ENCODE data around the gene RAPGEF5.

RAPGEF5 gene

GRCh38 chr7:22346383-22347107 lies 10.4 kb downstream of the RAPGEF5 start:
- no peak for DNase-seq (ENCODE audit: low spot score)

- no peak for DNase-seq (ENCODE audit: low spot score)
These were observed 12.3 kb downstream of the RAPGEF5 start for GRCh38 chr7:22344655-22345054.

GRCh38 chr7:22343612-22344011 lies 13.3 kb downstream of the RAPGEF5 start:
- DNase-seq (ENCODE audit: low spot score): no peak

- DNase-seq (ENCODE audit: low spot score): no peak
These were observed 13.9 kb downstream of the RAPGEF5 start for GRCh38 chr7:22343071-22343470.

- no peak for DNase-seq (ENCODE audit: low spot score)
These were observed 17.1 kb downstream of the RAPGEF5 start for GRCh38 chr7:22339725-22340390.

GRCh38 chr7:22338877-22339276 lies 18.1 kb downstream of the RAPGEF5 start:
- DNase-seq (ENCODE audit: low spot score): no peak

GRCh38 chr7:22338411-22338810 lies 18.5 kb downstream of the RAPGEF5 start:
- DNase-seq (ENCODE audit: low spot score): no peak

- no peak for DNase-seq (ENCODE audit: low spot score)
These were observed 23.2 kb downstream of the RAPGEF5 start for GRCh38 chr7:22333680-22334141.

- DNase-seq (ENCODE audit: low spot score): no peak
These were observed 24.5 kb downstream of the RAPGEF5 start for GRCh38 chr7:22332461-22332870.

GRCh38 chr7:22331704-22332103 lies 25.2 kb downstream of the RAPGEF5 start:
- no peak for DNase-seq (ENCODE audit: low spot score)

GRCh38 chr7:22330903-22331302 lies 26.1 kb downstream of the RAPGEF5 start:
- no peak for DNase-seq (ENCODE audit: low spot score)

GRCh38 chr7:22329816-22330524 lies 27.0 kb downstream of the RAPGEF5 start:
- no peak for DNase-seq (ENCODE audit: low spot score)

- DNase-seq (ENCODE audit: low spot score): no peak
These were observed 30.8 kb downstream of the RAPGEF5 start for GRCh38 chr7:22326181-22326580.

GRCh38 chr7:22325671-22326070 lies 31.3 kb downstream of the RAPGEF5 start:
- DNase-seq (ENCODE audit: low spot score): no peak

- no peak for DNase-seq (ENCODE audit: low spot score)
These were observed 33.2 kb downstream of the RAPGEF5 start for GRCh38 chr7:22323714-22324113.

- DNase-seq (ENCODE audit: low spot score): no peak
These were observed 36.5 kb downstream of the RAPGEF5 start for GRCh38 chr7:22320416-22320815.

GRCh38 chr7:22319424-22320403 lies 37.2 kb downstream of the RAPGEF5 start:
- no peak for DNase-seq (ENCODE audit: low spot score)

GRCh38 chr7:22318376-22318775 lies 38.6 kb downstream of the RAPGEF5 start:
- DNase-seq (ENCODE audit: low spot score): no peak

GRCh38 chr7:22317632-22318031 lies 39.3 kb downstream of the RAPGEF5 start:
- no peak for DNase-seq (ENCODE audit: low spot score)

- no peak for DNase-seq (ENCODE audit: low spot score)
These were observed 40.0 kb downstream of the RAPGEF5 start for GRCh38 chr7:22316914-22317313.

GRCh38 chr7:22307816-22308215 lies 49.1 kb downstream of the RAPGEF5 start:
- no peak for DNase-seq (ENCODE audit: low spot score)

GRCh38 chr7:22305706-22306105 lies 51.2 kb downstream of the RAPGEF5 start:
- DNase-seq (ENCODE audit: low spot score): no peak
